HG02610 (cell line): ENCODE results near the gene REG1B.
"Not testable (repeated sequence)": the region's sequence is repeated elsewhere in the genome, so short reads cannot be mapped to it uniquely, and the experiment has no call there.

Experiments used
- ATAC-seq: cut with Tn5 transposase; IDR thresholded peaks from one replicate; pipeline ENCODE4 v1.9.1; 2021; ENCODE audit warnings: mild to moderate bottlenecking, moderate library complexity; ENCODE audit not compliant: unreplicated experiment

The REG1B gene

DNA sequence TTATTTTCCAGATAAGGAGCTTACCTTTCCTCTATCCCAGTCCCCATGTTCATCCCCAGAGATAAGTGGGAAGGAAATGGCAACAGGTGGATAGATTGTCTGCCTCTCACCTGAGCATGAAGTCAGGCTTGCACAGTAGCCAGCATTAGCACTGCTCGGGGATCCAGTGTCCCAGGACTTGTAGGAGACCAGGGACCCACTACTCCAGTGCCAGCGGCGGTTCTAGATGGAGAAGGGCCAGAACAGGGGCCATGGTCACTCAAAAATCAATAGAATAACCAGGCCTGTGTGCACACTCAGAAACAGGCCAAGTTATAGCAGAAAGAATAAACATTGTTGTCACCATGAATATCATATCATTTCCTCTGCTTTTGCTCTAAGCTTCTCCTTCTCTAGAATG lies 2.4 kb downstream of the REG1B start:
- ATAC-seq: no peak

DNA sequence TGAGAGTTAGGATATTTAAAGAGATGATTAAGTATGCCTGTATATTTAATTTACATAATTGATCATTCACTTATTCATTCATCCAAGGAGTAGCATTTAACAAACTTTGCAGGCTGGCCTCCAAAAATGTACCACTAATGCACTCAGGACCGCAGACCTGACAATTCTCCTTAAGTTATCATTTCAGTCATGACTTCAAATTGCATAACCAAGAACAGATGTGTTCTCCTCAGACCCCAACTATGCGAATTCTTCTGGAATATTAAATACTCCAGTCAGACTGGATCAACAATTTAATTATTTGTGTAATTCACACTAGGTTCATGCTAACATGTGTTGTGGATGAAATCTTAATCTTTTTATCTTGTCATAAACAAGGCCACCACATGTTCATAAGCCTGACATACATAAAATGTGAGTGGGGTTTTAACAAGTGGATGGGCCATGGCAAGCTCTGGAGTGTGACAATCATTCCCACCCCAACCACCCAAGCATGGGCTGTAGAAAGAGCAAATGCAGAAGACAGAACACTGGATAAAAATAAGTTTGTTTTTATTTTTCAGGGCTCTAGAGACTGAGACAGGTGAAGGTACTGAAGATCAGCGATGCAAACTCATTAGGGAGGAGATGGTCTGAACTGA lies 3.2 kb downstream of the REG1B start:
- no peak for ATAC-seq

DNA sequence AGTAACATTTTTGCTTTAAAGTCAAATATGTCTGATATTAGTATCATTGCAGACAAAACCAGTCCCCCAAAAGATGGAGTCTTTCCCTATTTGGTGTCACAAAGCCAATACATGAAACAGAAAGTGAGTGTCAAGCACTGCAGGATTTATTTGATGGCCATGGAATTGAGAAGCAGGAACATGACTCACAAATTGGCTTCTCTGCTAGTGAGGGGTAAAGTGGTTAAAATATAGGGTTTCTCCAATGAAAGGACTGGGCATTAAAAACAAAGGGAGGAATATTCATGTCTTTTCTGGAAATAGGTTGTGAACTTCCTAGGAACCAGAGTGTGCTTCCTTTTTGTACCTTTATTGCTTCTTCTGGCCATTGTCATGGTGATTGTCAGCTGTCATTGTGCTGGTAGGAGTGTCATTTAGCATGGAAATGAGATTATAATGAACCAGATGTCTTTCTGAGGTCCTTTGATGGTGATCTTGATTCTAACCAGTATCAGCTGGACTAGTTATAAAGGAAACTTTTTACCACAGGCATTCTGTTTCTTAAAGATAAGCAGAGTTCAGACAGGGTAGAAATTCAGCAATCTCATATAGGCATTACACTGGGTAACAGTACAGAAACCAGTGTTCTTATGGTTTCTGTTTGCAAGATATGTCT lies 4.1 kb downstream of the REG1B start:
- ATAC-seq: no peak

DNA sequence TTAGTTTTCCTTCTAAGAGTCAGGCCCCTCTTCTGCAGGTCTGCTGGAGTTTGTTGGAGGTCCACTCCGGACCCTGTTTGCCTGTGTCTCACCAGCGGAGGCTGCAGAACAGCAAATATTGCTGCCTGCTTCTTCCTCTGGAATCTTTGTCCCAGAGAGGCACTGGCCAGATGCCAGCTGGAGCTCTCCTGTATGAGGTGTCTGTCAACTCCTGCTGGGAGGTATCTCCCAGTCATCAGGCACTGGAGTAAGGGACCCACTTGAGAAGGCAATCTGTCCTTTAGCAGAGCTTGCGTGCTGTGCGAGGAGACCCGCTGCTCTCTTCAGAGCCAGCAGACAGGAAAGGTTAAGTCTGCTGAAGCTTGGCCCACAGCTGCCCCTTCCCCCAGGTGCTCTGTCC lies 4.8 kb downstream of the REG1B start:
- ATAC-seq: no peak

DNA sequence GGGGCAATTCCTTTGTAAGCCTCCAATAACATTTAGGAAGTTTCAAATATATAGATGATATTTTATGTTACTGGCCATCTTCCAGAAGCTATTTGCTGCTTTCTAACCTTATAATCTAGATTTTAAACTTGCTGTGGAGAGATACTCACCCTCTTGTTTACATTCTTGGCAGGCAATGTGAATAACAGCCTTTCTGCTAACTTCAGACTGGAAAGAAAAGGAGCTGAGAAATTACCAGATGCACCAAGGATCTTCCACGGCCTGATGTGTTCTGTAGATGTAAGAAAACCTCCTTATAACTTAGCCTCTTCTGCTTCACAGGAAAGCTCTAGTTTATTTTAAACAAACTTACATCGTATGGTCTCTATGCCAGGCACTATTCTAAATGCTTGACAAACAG lies 16.7 kb downstream of the REG1B start:
- no peak for ATAC-seq

DNA sequence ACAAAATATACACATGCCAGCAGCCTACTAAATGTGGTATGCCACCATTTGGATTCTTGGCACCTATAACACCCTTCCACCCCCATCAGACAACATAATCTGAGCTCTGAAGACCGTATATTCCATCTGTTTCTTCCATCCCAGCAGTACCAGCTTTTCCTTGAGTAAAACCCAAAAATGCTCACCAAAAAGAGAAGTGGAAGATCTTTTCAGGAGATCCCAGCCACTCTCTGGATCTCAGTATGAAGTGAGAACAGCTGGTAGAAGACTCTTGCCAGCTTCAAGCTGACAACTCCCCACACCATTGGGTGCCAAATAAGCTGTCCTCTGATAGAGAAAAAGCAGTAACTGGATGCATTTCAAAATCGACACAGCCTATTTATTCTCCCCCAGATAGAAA lies 22.6 kb downstream of the REG1B start:
- no peak for ATAC-seq

DNA sequence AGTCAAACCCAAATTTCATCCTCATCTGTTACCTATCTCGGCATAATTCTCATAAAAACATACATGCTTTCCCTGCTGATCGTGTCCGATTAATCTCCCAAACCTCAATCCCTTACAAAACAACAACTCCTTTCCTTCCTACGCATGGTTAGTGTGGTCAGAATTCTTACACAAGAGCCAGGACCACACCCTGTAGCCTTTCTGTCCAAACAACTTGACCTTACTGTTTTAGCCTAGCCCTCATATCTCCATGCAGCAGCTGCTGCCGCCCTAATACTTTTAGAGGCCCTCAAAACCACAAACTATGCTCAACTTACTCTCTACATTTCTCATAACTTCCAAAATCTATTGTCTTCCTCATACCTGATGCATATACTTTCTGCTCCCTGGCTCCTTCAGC lies 33.0 kb downstream of the REG1B start:
- not testable (repeated sequence) for ATAC-seq

DNA sequence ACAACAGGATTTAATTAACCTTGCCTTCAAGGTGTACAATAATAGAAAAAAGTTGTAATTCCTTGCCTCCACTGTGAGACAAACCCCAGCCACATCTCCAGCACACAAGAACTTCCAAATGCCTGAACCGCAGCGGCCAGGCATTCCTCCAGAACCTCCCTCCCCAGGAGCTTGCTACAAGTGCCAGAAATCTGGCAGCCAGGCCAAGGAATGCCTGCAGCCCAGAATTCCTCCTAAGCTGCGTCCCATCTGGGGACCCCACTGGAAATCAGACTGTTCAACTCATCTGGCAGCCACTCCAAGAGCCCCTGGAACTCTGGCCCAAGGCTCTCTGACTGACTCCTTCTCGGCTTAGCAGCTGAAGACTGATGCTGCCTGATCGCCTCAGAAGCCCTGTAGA lies 34.3 kb downstream of the REG1B start:
- ATAC-seq: not testable (repeated sequence)

DNA sequence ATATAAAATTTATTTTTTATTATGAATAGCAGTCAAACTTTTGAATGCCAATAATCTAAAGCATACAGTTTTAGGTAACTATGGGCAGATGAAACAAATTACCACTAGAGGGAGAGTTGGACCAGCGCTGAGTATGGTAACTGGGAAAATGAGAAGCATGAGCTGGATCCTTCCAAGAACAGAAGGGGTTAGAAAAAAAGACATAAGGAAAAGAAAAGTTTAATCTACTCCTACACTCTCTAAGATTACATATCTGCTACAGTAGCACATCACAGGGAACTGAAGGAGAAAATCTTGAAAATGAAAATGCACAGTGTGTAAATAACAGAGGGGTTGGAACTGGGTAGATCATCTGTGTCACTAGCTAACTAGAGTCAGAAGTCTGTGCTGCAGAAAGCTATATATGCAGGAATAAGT lies 46.8 kb downstream of the REG1B start:
- ATAC-seq: no peak

DNA sequence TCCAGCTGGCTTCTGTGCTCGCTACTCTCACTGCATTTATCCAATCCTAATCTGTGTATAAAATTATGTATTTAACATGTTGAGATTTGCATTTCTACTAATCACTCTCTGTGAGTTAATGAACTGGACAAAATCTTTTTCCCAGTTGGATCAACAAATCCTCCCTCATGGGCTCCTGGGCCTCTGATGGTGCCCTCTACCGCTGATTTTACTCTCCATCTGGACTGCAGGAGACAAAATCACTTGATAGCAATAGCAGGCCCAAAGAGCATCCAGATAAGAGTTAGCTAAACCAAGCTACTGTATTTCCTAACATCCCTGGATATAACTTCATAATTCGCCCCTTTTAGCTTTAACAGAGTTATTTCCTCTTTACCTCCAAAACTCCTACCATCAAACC lies 47.8 kb downstream of the REG1B start:
- no peak for ATAC-seq
